K562 treated with DMSO at 1 percent for 12 hours (cell line): Measurements from ENCODE around the gene GPR107. TPM values are rescaled to one million over a fixed set of nuclear protein-coding genes. Genes with fewer than 3 reads are reported as not detected.

Source experiments
- total RNA-seq: library from RNA; unstranded; fragments of 300-600 nt; gene quantifications from 2 replicates; pipeline ENCODE4 v1.2.3, GENCODE V29; 2022; ENCODE audit not compliant: insufficient read depth

The GPR107 gene
- total RNA-seq, result 11.7 and 33.7 TPM in 2 replicates

GRCh38 chr9:130053504-130054324 is at the start of gene GPR107:
TSS of gene GPR107 (plus strand) at chr9:130053906. CDS start at chr9:130053933, 27 bp downstream.

GRCh38 chr9:130042885-130043653 is 10.6 kb upstream of the GPR107 start, which contains the start of gene FNBP1:
TSS of gene FNBP1 (minus strand) at chr9:130043189. CDS start at chr9:130042975, 214 bp downstream.

GRCh38 chr9:130172161-130172857 is 118.6 kb downstream of the GPR107 start, which contains the start of gene NCS1:
TSS of gene NCS1 (plus strand) at chr9:130172404. CDS start at chr9:130172664, 260 bp downstream.

Other genes with a start within 250 kb of the GPR107 start
- 49.2 and 82.9 TPM in 2 replicates for gene TOR1A, start 229.8 kb upstream of the GPR107 start, total RNA-seq
- 73.8 and 100 TPM in 2 replicates for gene C9orf78, start 218.6 kb upstream of the GPR107 start, total RNA-seq
- 75.4 and 117 TPM in 2 replicates for gene USP20, start 218.4 kb upstream of the GPR107 start, total RNA-seq
- 6.5 and 19.9 TPM in 2 replicates for gene FNBP1, start 10.7 kb upstream of the GPR107 start, total RNA-seq
- 4.2 and 6.1 TPM in 2 replicates for gene NCS1, start 118.5 kb downstream of the GPR107 start, total RNA-seq
- not detected in 2 replicates for gene HMCN2, start 211.9 kb downstream of the GPR107 start, total RNA-seq